ENCODE data around the gene TULP3.

TULP3 gene

GRCh38 chr12:2982361-2982760, 91.7 kb downstream of the TULP3 start:
- Histone ChIP-seq H3K4me3 (ENCODE audit: insufficient read depth, low read depth, low read length) (no peak overlapping the region), H3K27me3 (ENCODE audit: control insufficient read depth, insufficient read depth, low read length, poor library complexity, severe bottlenecking) (no peaks in the 10 kb centered on the region), H3K36me3 (ENCODE audit: control insufficient read depth, insufficient read depth, low read length) (no peaks in the 10 kb centered on the region), H3K4me1 (ENCODE audit: control insufficient read depth, insufficient read depth, low read length) (peaks cover under 1% of the 10 kb centered on the region), H3K9me3 (ENCODE audit: control insufficient read depth, low read length) (no peaks in the 10 kb centered on the region), H3K27ac (ENCODE audit: insufficient read depth, low read depth, low read length, poor library complexity, severe bottlenecking) (no peak overlapping the region)
- 91 to 92% methylated on average over 13 of the region's 13 CpGs for WGBS, 2 experiments

DNA sequence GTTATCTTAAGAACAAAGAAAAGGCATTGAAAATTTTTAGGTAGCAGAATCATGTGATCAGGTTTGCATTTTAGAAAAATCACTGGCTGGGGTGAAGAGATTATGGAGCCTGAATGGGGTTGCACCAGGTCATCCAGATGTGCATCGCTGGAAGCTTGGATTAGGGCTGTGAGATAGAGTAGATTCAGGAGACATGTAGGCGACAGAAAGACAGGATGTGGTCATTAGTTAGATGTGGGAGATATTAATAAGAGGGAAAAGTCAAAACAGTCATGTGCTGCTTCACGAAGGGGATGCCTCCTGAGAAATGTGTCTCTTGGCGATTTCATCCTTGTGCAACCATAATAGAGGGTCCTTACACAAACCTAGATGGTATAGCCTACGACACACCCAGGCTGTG, 93.6 kb downstream of the TULP3 start:
- 95% methylated on average over 5 of the region's 5 CpGs for WGBS, 2 experiments
- H3K9me3 ChIP-seq (ENCODE audit: control insufficient read depth, low read length) = no peaks in the 10 kb centered on the region
- no peak overlapping the region for H3K4me3 ChIP-seq (ENCODE audit: insufficient read depth, low read depth, low read length)
- no peaks in the 10 kb centered on the region for H3K27me3 ChIP-seq (ENCODE audit: control insufficient read depth, insufficient read depth, low read length, poor library complexity, severe bottlenecking)
- no peak overlapping the region for H3K27ac ChIP-seq (ENCODE audit: insufficient read depth, low read depth, low read length, poor library complexity, severe bottlenecking)
- no peaks in the 10 kb centered on the region for H3K4me1 ChIP-seq (ENCODE audit: control insufficient read depth, insufficient read depth, low read length)
- no peaks in the 10 kb centered on the region for H3K36me3 ChIP-seq (ENCODE audit: control insufficient read depth, insufficient read depth, low read length)

- Histone ChIP-seq H3K9me3 (ENCODE audit: control insufficient read depth, low read length) (no peaks in the 10 kb centered on the region), H3K4me1 (ENCODE audit: control insufficient read depth, insufficient read depth, low read length) (no peaks in the 10 kb centered on the region), H3K27me3 (ENCODE audit: control insufficient read depth, insufficient read depth, low read length, poor library complexity, severe bottlenecking) (no peaks in the 10 kb centered on the region), H3K36me3 (ENCODE audit: control insufficient read depth, insufficient read depth, low read length) (no peaks in the 10 kb centered on the region), H3K27ac (ENCODE audit: insufficient read depth, low read depth, low read length, poor library complexity, severe bottlenecking) (no peak overlapping the region), H3K4me3 (ENCODE audit: insufficient read depth, low read depth, low read length) (no peak overlapping the region)
- WGBS, 2 experiments = no CpG with 5 or more reads among the region's 1 CpG
Observed at GRCh38 chr12:2984698-2985097, 94.0 kb downstream of the TULP3 start.

DNA sequence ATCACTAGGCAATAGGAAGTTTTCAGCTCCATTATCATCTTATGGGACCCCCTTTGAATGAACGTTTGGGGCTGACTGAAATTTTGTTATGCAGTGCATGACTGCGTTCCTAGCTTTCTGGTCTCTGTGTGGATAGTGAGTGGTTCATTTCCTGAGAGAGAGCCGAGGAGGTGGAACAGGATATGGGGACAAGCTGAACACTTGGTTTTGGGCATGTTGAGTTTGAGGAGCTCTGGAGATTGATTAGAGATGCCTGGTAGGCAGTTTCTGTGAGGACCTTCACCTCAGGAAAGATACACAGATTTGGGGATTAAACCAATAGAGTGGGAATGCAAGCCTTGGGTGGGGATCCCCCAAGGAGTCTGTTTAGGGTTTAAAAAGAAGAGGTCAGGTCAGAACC, 96.2 kb downstream of the TULP3 start:
- 96 to 100% methylated on average over 3 of the region's 3 CpGs for WGBS, 2 experiments
- H3K4me3 ChIP-seq (ENCODE audit: insufficient read depth, low read depth, low read length) = no peak overlapping the region
- no peaks in the 10 kb centered on the region for H3K9me3 ChIP-seq (ENCODE audit: control insufficient read depth, low read length)
- no peaks in the 10 kb centered on the region for H3K4me1 ChIP-seq (ENCODE audit: control insufficient read depth, insufficient read depth, low read length)
- H3K27me3 ChIP-seq (ENCODE audit: control insufficient read depth, insufficient read depth, low read length, poor library complexity, severe bottlenecking) = no peaks in the 10 kb centered on the region
- H3K36me3 ChIP-seq (ENCODE audit: control insufficient read depth, insufficient read depth, low read length) = no peaks in the 10 kb centered on the region
- no peak overlapping the region for H3K27ac ChIP-seq (ENCODE audit: insufficient read depth, low read depth, low read length, poor library complexity, severe bottlenecking)

DNA sequence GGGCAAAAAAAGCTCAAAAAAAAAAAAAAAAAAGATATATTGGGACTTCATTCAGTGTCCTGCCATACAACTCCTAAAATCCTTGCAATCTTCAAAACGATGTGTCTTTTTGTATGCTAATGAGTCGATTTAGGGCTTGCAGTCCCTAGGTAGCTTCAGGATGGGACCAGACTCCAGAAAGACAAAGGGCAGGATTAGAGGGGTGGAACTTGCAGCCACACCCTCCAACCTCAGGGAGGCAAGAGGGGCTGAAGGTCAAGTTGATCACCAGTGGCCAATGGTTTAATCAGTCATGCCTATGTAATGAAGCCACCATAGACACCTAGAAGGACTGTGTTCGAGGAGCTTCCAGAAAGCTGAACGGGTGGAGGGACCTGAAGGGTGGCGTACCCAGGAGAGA, 97.8 kb downstream of the TULP3 start:
- Histone ChIP-seq H3K36me3 (ENCODE audit: control insufficient read depth, insufficient read depth, low read length) (no peaks in the 10 kb centered on the region), H3K4me3 (ENCODE audit: insufficient read depth, low read depth, low read length) (no peak overlapping the region), H3K27ac (ENCODE audit: insufficient read depth, low read depth, low read length, poor library complexity, severe bottlenecking) (no peak overlapping the region), H3K9me3 (ENCODE audit: control insufficient read depth, low read length) (no peaks in the 10 kb centered on the region), H3K4me1 (ENCODE audit: control insufficient read depth, insufficient read depth, low read length) (no peaks in the 10 kb centered on the region), H3K27me3 (ENCODE audit: control insufficient read depth, insufficient read depth, low read length, poor library complexity, severe bottlenecking) (no peaks in the 10 kb centered on the region)
- WGBS, 2 experiments = 88 to 91% methylated on average over 5 of the region's 5 CpGs
